Panc1 (cell line): Measurements from ENCODE around the gene MYO1E.

ENCODE experiments used
- CTCF ChIP-seq: fragments of 450-650 bp; IDR thresholded peaks from 2 replicates; pipeline ENCODE4 v1.5.1; 2017; ENCODE audit warnings: mild to moderate bottlenecking
- REST ChIP-seq, 2 experiments: IDR thresholded peaks; 2 replicates each; pipeline ENCODE4 v1.6.1; 2011 to 2012; ENCODE audit warnings: low read depth in 2 of 2, control low read depth in 1 of 2, low read length in 1 of 2, mild to moderate bottlenecking in 1 of 2, moderate library complexity in 1 of 2; ENCODE audit not compliant: insufficient read depth in 1 of 2

GRCh38 chr15:59124261-59124660 is 248.4 kb downstream of the MYO1E start:
- TF ChIP-seq CTCF (no peak), REST (IDR thresholded peaks at IDR 0.05; ENCODE audit: insufficient read depth in 1 of 2, low read depth in 2 of 2, low read length in 1 of 2) (no peak)
